ENCODE data around the gene FAM20A. TPM values are rescaled to one million over a fixed set of nuclear protein-coding genes. Genes with fewer than 3 reads are reported as not detected.
A peak's percentile ranks its signal among the peaks of the same experiment; 100 is the strongest.

FAM20A gene
- total and polyA plus RNA-seq, 2 donors (not counting 1 experiment from before 2014, with no cell fraction given), result 0.96 to 14.9 TPM

GRCh38 chr17:68576137-68576536 is 25.0 kb downstream of the FAM20A start:
- Histone ChIP-seq H3K4me1 (ENCODE audit: control insufficient read depth, extremely low read depth, insufficient read depth, low read length) (peaks cover 3% of the 10 kb centered on the region), H3K27ac (ENCODE audit: insufficient read depth, low read length) (peak overlapping the region; percentile 14), H3K9me3 (ENCODE audit: control insufficient read depth, insufficient read depth, low read depth, low read length) (no peaks in the 10 kb centered on the region), H2AFZ (ENCODE audit: low read length) (no peak overlapping the region), H3K4me2 (ENCODE audit: extremely low read depth, insufficient read depth, low read length) (no peak overlapping the region), H3K36me3 (ENCODE audit: control insufficient read depth, insufficient read depth, low read length) (no peaks in the 10 kb centered on the region), H4K20me1 (ENCODE audit: control insufficient read depth, extremely low read depth, insufficient read depth, low read length) (no peaks in the 10 kb centered on the region), H3K79me2 (ENCODE audit: control insufficient read depth, insufficient read depth, low read length) (no peaks in the 10 kb centered on the region), H3K4me3 (replicated peaks in 1 of 4; ENCODE audit: control extremely low read depth in 1 of 4, insufficient read depth in 1 of 4, low read depth in 3 of 4, low read length in 4 of 4) (no peak overlapping the region), H3K27me3 (ENCODE audit: control insufficient read depth, insufficient read depth, low read length) (no peaks in the 10 kb centered on the region), H3K9ac (ENCODE audit: insufficient read depth, low read length) (no peak overlapping the region)
- DNase-seq (ENCODE audit: low read depth in 2 of 2), result no peak
- TF ChIP-seq EZH2 (IDR thresholded peaks at IDR 0.05; ENCODE audit: low read length, missing control alignments) (no peak), CTCF (conservative IDR thresholded peaks at IDR 0.05 in 1 of 2, IDR thresholded peaks at IDR 0.05 in 1 of 2; ENCODE audit: low read depth in 1 of 2, low read length in 2 of 2) (no peak)

- no peaks in the 10 kb centered on the region for H3K27me3 ChIP-seq (ENCODE audit: control insufficient read depth, insufficient read depth, low read length)
- no peaks in the 10 kb centered on the region for H3K9me3 ChIP-seq (ENCODE audit: control insufficient read depth, insufficient read depth, low read depth, low read length)
- H3K79me2 ChIP-seq (ENCODE audit: control insufficient read depth, insufficient read depth, low read length), result no peaks in the 10 kb centered on the region
- no peaks in the 10 kb centered on the region for H3K36me3 ChIP-seq (ENCODE audit: control insufficient read depth, insufficient read depth, low read length)
- H3K9ac ChIP-seq (ENCODE audit: insufficient read depth, low read length), result no peak overlapping the region
- H3K4me2 ChIP-seq (ENCODE audit: extremely low read depth, insufficient read depth, low read length), result no peak overlapping the region
- H3K4me1 ChIP-seq (ENCODE audit: control insufficient read depth, extremely low read depth, insufficient read depth, low read length), result peaks cover 3% of the 10 kb centered on the region
- no peak for DNase-seq (ENCODE audit: low read depth in 2 of 2)
- no peak overlapping the region for H3K27ac ChIP-seq (ENCODE audit: insufficient read depth, low read length)
- H4K20me1 ChIP-seq (ENCODE audit: control insufficient read depth, extremely low read depth, insufficient read depth, low read length), result no peaks in the 10 kb centered on the region
- H2AFZ ChIP-seq (ENCODE audit: low read length), result no peak overlapping the region
- no peak overlapping the region for H3K4me3 ChIP-seq (replicated peaks in 1 of 4; ENCODE audit: control extremely low read depth in 1 of 4, insufficient read depth in 1 of 4, low read depth in 3 of 4, low read length in 4 of 4)
- TF ChIP-seq CTCF (conservative IDR thresholded peaks at IDR 0.05 in 1 of 2, IDR thresholded peaks at IDR 0.05 in 1 of 2; ENCODE audit: low read depth in 1 of 2, low read length in 2 of 2), result no peak
Observed at GRCh38 chr17:68573338-68573737, 27.8 kb downstream of the FAM20A start.

GRCh38 chr17:68572138-68572842 is 28.9 kb downstream of the FAM20A start:
- no peak overlapping the region for H2AFZ ChIP-seq (ENCODE audit: low read length)
- H3K36me3 ChIP-seq (ENCODE audit: control insufficient read depth, insufficient read depth, low read length), result no peaks in the 10 kb centered on the region
- DNase-seq (ENCODE audit: low read depth in 2 of 2), result peak in 1 of 2 donors; percentile 35
- H4K20me1 ChIP-seq (ENCODE audit: control insufficient read depth, extremely low read depth, insufficient read depth, low read length), result no peaks in the 10 kb centered on the region
- peaks cover 3% of the 10 kb centered on the region for H3K4me1 ChIP-seq (ENCODE audit: control insufficient read depth, extremely low read depth, insufficient read depth, low read length)
- H3K4me3 ChIP-seq (replicated peaks in 1 of 4; ENCODE audit: control extremely low read depth in 1 of 4, insufficient read depth in 1 of 4, low read depth in 3 of 4, low read length in 4 of 4), result no peak overlapping the region
- H3K9ac ChIP-seq (ENCODE audit: insufficient read depth, low read length), result no peak overlapping the region
- no peak for TF ChIP-seq EZH2 (IDR thresholded peaks at IDR 0.05; ENCODE audit: low read length, missing control alignments)
- TF ChIP-seq CTCF (conservative IDR thresholded peaks at IDR 0.05 in 1 of 2, IDR thresholded peaks at IDR 0.05 in 1 of 2; ENCODE audit: low read depth in 1 of 2, low read length in 2 of 2), result no peak
- H3K27me3 ChIP-seq (ENCODE audit: control insufficient read depth, insufficient read depth, low read length), result no peaks in the 10 kb centered on the region
- H3K27ac ChIP-seq (ENCODE audit: insufficient read depth, low read length), result no peak overlapping the region
- H3K4me2 ChIP-seq (ENCODE audit: extremely low read depth, insufficient read depth, low read length), result no peak overlapping the region
- no peaks in the 10 kb centered on the region for H3K9me3 ChIP-seq (ENCODE audit: control insufficient read depth, insufficient read depth, low read depth, low read length)
- no peaks in the 10 kb centered on the region for H3K79me2 ChIP-seq (ENCODE audit: control insufficient read depth, insufficient read depth, low read length)

All from fibroblast of lung (primary cell).